ENCODE results near the gene ZFP3.

The ZFP3 gene

DNA sequence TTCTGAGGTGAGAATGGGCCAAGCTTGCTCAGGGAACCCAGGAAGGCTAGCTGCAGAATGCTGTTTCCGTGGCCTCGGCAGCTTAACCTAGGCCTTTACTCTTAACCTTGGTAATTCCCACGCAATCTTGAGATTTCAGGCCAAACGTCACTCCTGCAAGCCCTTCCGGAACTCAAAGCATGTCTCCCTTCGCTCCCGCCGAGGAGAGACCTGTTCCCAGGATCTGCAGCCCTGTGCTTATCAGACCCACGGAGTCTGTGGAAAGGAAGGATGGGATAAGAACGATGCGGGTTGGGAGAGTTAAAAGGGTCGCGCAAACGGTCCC lies 524 bp upstream of the ZFP3 start:
- Histone ChIP-seq H3K4me3 (ENCODE audit: low read depth, low read length) (peak overlapping the region; percentile 93), H3K27ac (ENCODE audit: low read depth, low read length) (peak overlapping the region; percentile 29; the same call in 1 of the 2 replicates), H3K27me3 (ENCODE audit: insufficient read depth, low read length) (no peaks in the 10 kb centered on the region), H3K79me2 (ENCODE audit: control insufficient read depth, insufficient read depth, low read length, unreplicated experiment) (peaks cover 10% of the 10 kb centered on the region), H2AFZ (ENCODE audit: low read length, unreplicated experiment) (peak overlapping the region; percentile 92), H3K4me1 (ENCODE audit: control insufficient read depth, insufficient read depth, low read length, unreplicated experiment) (peaks cover 6% of the 10 kb centered on the region), H3K36me3 (ENCODE audit: insufficient read depth, low read length) (peaks cover 7% of the 10 kb centered on the region)

DNA sequence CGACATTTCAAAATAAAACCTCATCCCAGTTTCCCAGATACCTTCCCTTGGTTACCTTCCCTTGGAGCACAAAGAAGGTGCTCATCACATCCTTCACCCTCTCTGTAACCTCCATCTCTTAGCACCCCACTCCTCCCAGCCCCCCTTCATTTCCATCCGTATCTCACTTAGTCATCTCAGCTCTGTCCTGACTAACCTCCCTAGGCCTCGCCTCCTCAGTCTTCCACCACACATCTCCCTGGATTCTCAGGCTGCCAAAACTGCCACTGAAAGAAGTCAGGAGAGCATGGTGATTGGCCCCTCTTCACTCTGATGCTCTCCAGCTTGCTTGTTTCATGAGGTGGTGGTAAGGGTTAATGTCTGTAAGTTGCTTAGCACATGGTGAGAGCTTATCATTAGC lies 2.3 kb downstream of the ZFP3 start:
- Histone ChIP-seq H2AFZ (ENCODE audit: low read length, unreplicated experiment) (no peak overlapping the region), H3K79me2 (ENCODE audit: control insufficient read depth, insufficient read depth, low read length, unreplicated experiment) (peaks cover 10% of the 10 kb centered on the region), H3K36me3 (ENCODE audit: insufficient read depth, low read length) (peaks cover 19% of the 10 kb centered on the region), H3K4me1 (ENCODE audit: control insufficient read depth, insufficient read depth, low read length, unreplicated experiment) (peaks cover 6% of the 10 kb centered on the region), H3K27me3 (ENCODE audit: insufficient read depth, low read length) (no peaks in the 10 kb centered on the region), H3K27ac (ENCODE audit: low read depth, low read length) (no peak overlapping the region), H3K4me3 (ENCODE audit: low read depth, low read length) (no peak overlapping the region)

DNA sequence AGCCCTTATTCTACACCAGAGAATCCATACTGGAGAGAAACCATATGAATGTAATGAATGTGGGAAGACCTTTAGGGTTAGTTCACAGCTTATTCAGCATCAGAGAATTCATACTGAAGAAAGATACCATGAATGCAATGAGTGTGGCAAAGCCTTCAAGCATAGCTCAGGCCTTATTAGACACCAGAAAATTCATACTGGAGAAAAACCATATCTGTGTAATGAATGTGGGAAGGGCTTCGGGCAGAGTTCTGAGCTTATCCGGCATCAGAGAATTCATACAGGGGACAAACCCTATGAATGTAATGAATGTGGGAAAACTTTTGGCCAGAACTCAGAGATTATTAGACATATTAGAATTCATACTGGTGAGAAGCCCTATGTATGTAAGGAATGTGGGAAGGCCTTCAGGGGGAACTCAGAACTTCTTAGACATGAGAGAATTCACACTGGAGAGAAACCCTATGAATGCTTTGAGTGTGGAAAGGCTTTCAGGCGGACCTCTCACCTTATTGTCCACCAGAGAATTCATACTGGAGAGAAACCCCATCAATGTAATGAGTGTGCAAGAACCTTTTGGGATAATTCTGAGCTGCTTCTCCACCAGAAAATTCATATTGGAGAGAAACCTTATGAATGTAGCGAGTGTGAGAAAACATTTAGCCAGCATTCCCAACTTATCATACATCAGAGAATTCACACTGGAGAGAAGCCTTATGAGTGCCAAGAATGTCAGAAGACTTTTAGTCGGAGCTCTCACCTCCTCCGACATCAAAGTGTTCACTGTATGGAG lies 14.1 kb downstream of the ZFP3 start:
- Histone ChIP-seq H3K4me3 (ENCODE audit: low read depth, low read length) (no peak overlapping the region), H3K27me3 (ENCODE audit: insufficient read depth, low read length) (peaks cover 13% of the 10 kb centered on the region), H2AFZ (ENCODE audit: low read length, unreplicated experiment) (no peak overlapping the region), H3K27ac (ENCODE audit: low read depth, low read length) (no peak overlapping the region), H3K36me3 (ENCODE audit: insufficient read depth, low read length) (peaks cover 71% of the 10 kb centered on the region), H3K4me1 (ENCODE audit: control insufficient read depth, insufficient read depth, low read length, unreplicated experiment) (no peaks in the 10 kb centered on the region), H3K79me2 (ENCODE audit: control insufficient read depth, insufficient read depth, low read length, unreplicated experiment) (no peaks in the 10 kb centered on the region)

DNA sequence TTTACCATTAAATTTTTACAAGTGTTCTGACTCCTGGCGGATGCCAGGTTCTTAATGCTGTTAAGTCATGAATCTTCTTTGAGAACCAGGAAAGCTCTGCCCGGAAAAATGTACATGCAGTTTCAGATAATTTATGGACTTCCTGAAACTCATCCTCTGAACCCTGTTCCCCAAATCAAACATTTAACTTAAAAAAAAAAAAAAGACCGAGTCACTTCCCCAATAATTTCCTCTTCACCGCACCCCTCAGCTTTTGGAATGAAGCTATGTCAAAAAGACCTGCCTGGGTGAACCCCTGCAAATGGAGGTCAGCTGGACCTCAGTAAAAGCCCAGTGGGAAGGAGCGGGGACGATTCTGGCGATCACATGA lies 18.4 kb downstream of the ZFP3 start:
- H3K27ac ChIP-seq (ENCODE audit: low read depth, low read length), result no peak overlapping the region
- no peaks in the 10 kb centered on the region for H3K4me1 ChIP-seq (ENCODE audit: control insufficient read depth, insufficient read depth, low read length, unreplicated experiment)
- H3K27me3 ChIP-seq (ENCODE audit: insufficient read depth, low read length), result peaks cover 17% of the 10 kb centered on the region
- peaks cover 31% of the 10 kb centered on the region for H3K36me3 ChIP-seq (ENCODE audit: insufficient read depth, low read length)
- no peaks in the 10 kb centered on the region for H3K79me2 ChIP-seq (ENCODE audit: control insufficient read depth, insufficient read depth, low read length, unreplicated experiment)
- H3K4me3 ChIP-seq (ENCODE audit: low read depth, low read length), result peak overlapping the region; percentile 29; the same call in 1 of the 2 replicates
- no peak overlapping the region for H2AFZ ChIP-seq (ENCODE audit: low read length, unreplicated experiment)

- H3K4me1 ChIP-seq (ENCODE audit: control insufficient read depth, insufficient read depth, low read length, unreplicated experiment), result no peaks in the 10 kb centered on the region
- peak overlapping the region; percentile 29; the same call in 1 of the 2 replicates for H3K4me3 ChIP-seq (ENCODE audit: low read depth, low read length)
- no peaks in the 10 kb centered on the region for H3K79me2 ChIP-seq (ENCODE audit: control insufficient read depth, insufficient read depth, low read length, unreplicated experiment)
- H3K27me3 ChIP-seq (ENCODE audit: insufficient read depth, low read length), result peaks cover 17% of the 10 kb centered on the region
- peaks cover 26% of the 10 kb centered on the region for H3K36me3 ChIP-seq (ENCODE audit: insufficient read depth, low read length)
- H2AFZ ChIP-seq (ENCODE audit: low read length, unreplicated experiment), result no peak overlapping the region
- H3K27ac ChIP-seq (ENCODE audit: low read depth, low read length), result no peak overlapping the region
These were observed 19.0 kb downstream of the ZFP3 start for GRCh38 chr17:5097101-5097834.

DNA sequence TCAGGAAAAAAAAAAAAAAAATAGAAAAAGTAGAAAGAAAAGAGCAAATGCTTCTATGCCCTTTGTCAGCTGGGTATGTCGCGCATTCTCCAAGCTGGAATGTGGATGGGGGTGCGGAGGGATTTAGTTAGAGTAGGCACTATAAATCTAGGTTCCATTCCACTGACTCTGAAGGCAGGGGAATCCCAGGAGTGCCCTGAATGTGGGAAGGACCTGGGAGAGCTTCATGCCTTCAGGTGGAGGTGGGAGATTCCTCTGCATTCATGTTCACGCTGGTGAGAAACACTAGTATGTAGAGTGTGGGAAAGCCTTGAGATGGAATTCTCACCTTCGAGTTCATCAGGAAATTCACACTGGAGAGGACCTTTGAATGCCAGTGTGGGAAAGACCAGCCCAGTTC lies 21.0 kb downstream of the ZFP3 start:
- H3K36me3 ChIP-seq (ENCODE audit: insufficient read depth, low read length), result peaks cover 10% of the 10 kb centered on the region; the same call in 1 of the 2 replicates
- no peak overlapping the region for H3K4me3 ChIP-seq (ENCODE audit: low read depth, low read length)
- no peaks in the 10 kb centered on the region for H3K4me1 ChIP-seq (ENCODE audit: control insufficient read depth, insufficient read depth, low read length, unreplicated experiment)
- H3K27ac ChIP-seq (ENCODE audit: low read depth, low read length), result no peak overlapping the region
- H3K27me3 ChIP-seq (ENCODE audit: insufficient read depth, low read length), result peaks cover 17% of the 10 kb centered on the region
- no peak overlapping the region for H2AFZ ChIP-seq (ENCODE audit: low read length, unreplicated experiment)
- no peaks in the 10 kb centered on the region for H3K79me2 ChIP-seq (ENCODE audit: control insufficient read depth, insufficient read depth, low read length, unreplicated experiment)

GRCh38 chr17:5100832-5101231 lies 22.6 kb downstream of the ZFP3 start:
- no peak overlapping the region for H3K27ac ChIP-seq (ENCODE audit: low read depth, low read length)
- no peak overlapping the region for H2AFZ ChIP-seq (ENCODE audit: low read length, unreplicated experiment)
- no peaks in the 10 kb centered on the region for H3K79me2 ChIP-seq (ENCODE audit: control insufficient read depth, insufficient read depth, low read length, unreplicated experiment)
- no peak overlapping the region for H3K4me3 ChIP-seq (ENCODE audit: low read depth, low read length)
- H3K4me1 ChIP-seq (ENCODE audit: control insufficient read depth, insufficient read depth, low read length, unreplicated experiment), result no peaks in the 10 kb centered on the region
- peaks cover 17% of the 10 kb centered on the region for H3K27me3 ChIP-seq (ENCODE audit: insufficient read depth, low read length)
- peaks cover 6% of the 10 kb centered on the region for H3K36me3 ChIP-seq (ENCODE audit: insufficient read depth, low read length)

DNA sequence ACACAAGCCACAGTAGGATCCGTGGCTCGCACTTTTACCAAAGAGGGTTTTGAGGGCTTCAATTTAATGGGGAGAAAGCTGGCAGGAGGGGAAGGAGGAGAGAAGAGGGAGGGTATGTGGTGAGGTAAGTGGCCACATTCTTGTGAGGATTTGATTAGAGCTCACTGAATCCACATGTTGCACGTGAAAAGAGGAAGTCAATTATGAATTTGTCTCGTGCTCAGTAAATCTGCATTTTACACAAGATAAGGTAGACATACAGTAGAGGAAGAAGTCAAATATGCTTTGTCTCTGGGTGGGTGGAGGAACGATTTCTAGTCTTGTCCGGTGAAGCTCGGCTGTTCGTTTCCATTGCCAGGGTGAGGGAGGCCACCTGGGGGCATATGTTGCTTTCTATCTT lies 32.5 kb downstream of the ZFP3 start:
- H3K79me2 ChIP-seq (ENCODE audit: control insufficient read depth, insufficient read depth, low read length, unreplicated experiment), result peaks cover 15% of the 10 kb centered on the region
- H3K4me1 ChIP-seq (ENCODE audit: control insufficient read depth, insufficient read depth, low read length, unreplicated experiment), result peaks cover 5% of the 10 kb centered on the region
- H2AFZ ChIP-seq (ENCODE audit: low read length, unreplicated experiment), result peak overlapping the region; percentile 76
- peak overlapping the region; percentile 92 for H3K4me3 ChIP-seq (ENCODE audit: low read depth, low read length)
- peaks cover 10% of the 10 kb centered on the region for H3K27me3 ChIP-seq (ENCODE audit: insufficient read depth, low read length)
- no peak overlapping the region for H3K27ac ChIP-seq (ENCODE audit: low read depth, low read length)
- peaks cover 45% of the 10 kb centered on the region for H3K36me3 ChIP-seq (ENCODE audit: insufficient read depth, low read length)

DNA sequence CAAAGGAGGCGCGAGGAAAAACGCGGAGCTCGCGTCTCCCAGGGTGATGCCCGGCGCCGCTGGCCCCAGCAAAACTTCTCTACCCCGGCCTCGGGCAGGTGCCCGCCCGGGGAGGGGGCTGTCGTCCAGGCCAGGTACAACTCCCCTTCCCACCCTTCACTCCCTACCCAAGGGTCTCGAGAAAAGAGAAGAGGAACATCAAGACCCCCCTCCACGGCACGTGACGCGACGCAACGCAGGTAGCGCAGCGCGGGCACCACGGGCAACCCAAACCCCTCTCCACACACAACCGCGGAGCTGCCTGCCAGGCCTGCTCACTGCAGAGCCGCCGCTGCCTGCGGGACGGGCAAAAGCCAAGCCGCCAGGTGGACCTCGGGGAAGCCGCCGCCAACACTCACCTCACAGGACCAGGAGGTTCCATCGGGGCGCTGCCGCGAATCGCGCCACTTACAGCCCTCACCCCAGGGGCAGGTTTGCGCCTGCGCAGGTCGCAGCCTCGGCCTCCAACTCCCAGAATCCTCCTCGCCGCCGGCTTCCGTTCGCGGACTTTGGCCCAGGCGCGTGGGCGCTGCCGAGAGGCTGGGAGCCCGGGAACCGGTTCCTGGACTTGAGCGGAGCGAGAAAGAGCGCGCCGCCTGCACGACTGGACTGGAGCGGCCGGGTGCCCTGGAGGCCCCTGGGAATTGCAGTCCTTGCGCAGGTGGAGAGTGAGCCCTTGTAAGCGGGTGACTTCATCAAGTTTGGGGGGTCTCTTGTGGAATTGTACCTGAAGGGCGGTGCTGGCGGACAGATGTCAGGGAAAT lies 33.3 kb downstream of the ZFP3 start, which contains the start of gene ZNF232:
Gene ZNF232, minus strand, starts transcription at position 477 of the 803 bp plus-strand sequence. Its CDS starts 56 bp downstream, at position 421.
- H3K4me3 ChIP-seq (ENCODE audit: low read depth, low read length), result peak within 1 kb of the TSS; percentile 92
- peak within 1 kb of the TSS; percentile 76 for H2AFZ ChIP-seq (ENCODE audit: low read length, unreplicated experiment)
- peaks cover 37% of the 10 kb centered on the region for H3K36me3 ChIP-seq (ENCODE audit: insufficient read depth, low read length)
- H3K4me1 ChIP-seq (ENCODE audit: control insufficient read depth, insufficient read depth, low read length, unreplicated experiment), result peaks cover 5% of the 10 kb centered on the region
- peaks cover 18% of the 10 kb centered on the region for H3K27me3 ChIP-seq (ENCODE audit: insufficient read depth, low read length)
- peaks cover 15% of the 10 kb centered on the region for H3K79me2 ChIP-seq (ENCODE audit: control insufficient read depth, insufficient read depth, low read length, unreplicated experiment)
- H3K27ac ChIP-seq (ENCODE audit: low read depth, low read length), result peak within 1 kb of the TSS; percentile 35
